Fibroblast of the aortic adventitia (primary cell): ENCODE data around the gene DCUN1D1. TPM values are rescaled to one million over a fixed set of nuclear protein-coding genes. Genes with fewer than 3 reads are reported as not detected.
A peak's percentile ranks its signal among the peaks of the same experiment; 100 is the strongest.

Experiments used
- DNase-seq: peaks from one replicate; pipeline ENCODE4 v3.0.0-alpha.2; 2010; ENCODE audit warnings: low read depth
- H3K4me3 ChIP-seq: 2 replicates; pipeline ENCODE4 v1.5.1; 2011; ENCODE audit warnings: low read depth, mild to moderate bottlenecking, control low read depth, low read length, moderate library complexity
- total RNA-seq: library from RNA; depleted of rRNA; stranded (reverse); fragments of >200 nt; gene quantifications from 2 replicates; pipeline ENCODE4 v1.2.3, GENCODE V29; 2012; ENCODE audit warnings: low replicate concordance
- TF ChIP-seq, protein P1 (sequence below): IDR thresholded peaks from 2 replicates; pipeline ENCODE4 v1.5.1; 2011; ENCODE audit warnings: mild to moderate bottlenecking, low read length, control low read depth, inconsistent platforms; ENCODE audit not compliant: insufficient read depth

Gene DCUN1D1
- total RNA-seq, 1 donor = 49.5 TPM

- TF ChIP-seq, protein P1, sequence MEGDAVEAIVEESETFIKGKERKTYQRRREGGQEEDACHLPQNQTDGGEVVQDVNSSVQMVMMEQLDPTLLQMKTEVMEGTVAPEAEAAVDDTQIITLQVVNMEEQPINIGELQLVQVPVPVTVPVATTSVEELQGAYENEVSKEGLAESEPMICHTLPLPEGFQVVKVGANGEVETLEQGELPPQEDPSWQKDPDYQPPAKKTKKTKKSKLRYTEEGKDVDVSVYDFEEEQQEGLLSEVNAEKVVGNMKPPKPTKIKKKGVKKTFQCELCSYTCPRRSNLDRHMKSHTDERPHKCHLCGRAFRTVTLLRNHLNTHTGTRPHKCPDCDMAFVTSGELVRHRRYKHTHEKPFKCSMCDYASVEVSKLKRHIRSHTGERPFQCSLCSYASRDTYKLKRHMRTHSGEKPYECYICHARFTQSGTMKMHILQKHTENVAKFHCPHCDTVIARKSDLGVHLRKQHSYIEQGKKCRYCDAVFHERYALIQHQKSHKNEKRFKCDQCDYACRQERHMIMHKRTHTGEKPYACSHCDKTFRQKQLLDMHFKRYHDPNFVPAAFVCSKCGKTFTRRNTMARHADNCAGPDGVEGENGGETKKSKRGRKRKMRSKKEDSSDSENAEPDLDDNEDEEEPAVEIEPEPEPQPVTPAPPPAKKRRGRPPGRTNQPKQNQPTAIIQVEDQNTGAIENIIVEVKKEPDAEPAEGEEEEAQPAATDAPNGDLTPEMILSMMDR = no peak
- peak; percentile 64 for DNase-seq
- H3K4me3 ChIP-seq = no peak overlapping the region
Measured at GRCh38 chr3:182925330-182925943, 54.9 kb downstream of the DCUN1D1 start.

GRCh38 chr3:182921665-182922355 is 58.5 kb downstream of the DCUN1D1 start:
- DNase-seq = peak; percentile 84
- TF ChIP-seq, protein P1 = no peak
- no peak overlapping the region for H3K4me3 ChIP-seq

- TF ChIP-seq, protein P1 = no peak
- H3K4me3 ChIP-seq = no peak overlapping the region
- peak; percentile 47 for DNase-seq
Measured at GRCh38 chr3:182920515-182921084, 59.7 kb downstream of the DCUN1D1 start.

- no peak for DNase-seq
- TF ChIP-seq, protein P1 = no peak
- H3K4me3 ChIP-seq = no peak overlapping the region
Measured at GRCh38 chr3:182919866-182920357, 60.4 kb downstream of the DCUN1D1 start.

- DNase-seq = no peak
- TF ChIP-seq, protein P1 = no peak
Measured at GRCh38 chr3:182917134-182917533, 63.2 kb downstream of the DCUN1D1 start.

DNA sequence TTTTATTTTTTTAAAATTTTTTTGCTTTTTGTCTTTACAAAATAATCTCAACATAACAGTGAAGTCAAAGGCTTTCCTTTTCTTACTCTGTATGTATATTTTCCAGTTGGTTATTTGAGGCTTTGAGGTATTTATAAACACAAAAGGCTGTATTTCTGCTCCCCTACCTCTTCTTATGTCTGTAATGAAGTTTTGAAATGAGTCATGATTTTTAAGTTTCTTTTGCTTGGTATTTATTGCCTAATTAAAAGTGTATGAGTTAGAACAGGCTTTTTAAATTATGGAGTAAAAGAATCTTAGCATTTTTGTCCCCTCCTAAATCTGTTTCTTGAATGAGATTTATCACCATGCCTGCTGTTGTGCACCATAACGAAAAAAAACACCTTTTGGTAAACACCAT is 66.0 kb downstream of the DCUN1D1 start:
- no peak for DNase-seq
- H3K4me3 ChIP-seq = no peak overlapping the region
- TF ChIP-seq, protein P1 = no peak

More at GRCh38 chr3:182917134-182917533, 63.2 kb downstream of the DCUN1D1 start:
- H3K4me3 ChIP-seq = no peak overlapping the region
